ENCODE measurements around the gene KRT8.
A peak's percentile ranks its signal among the peaks of the same experiment; 100 is the strongest.

The KRT8 gene

DNA sequence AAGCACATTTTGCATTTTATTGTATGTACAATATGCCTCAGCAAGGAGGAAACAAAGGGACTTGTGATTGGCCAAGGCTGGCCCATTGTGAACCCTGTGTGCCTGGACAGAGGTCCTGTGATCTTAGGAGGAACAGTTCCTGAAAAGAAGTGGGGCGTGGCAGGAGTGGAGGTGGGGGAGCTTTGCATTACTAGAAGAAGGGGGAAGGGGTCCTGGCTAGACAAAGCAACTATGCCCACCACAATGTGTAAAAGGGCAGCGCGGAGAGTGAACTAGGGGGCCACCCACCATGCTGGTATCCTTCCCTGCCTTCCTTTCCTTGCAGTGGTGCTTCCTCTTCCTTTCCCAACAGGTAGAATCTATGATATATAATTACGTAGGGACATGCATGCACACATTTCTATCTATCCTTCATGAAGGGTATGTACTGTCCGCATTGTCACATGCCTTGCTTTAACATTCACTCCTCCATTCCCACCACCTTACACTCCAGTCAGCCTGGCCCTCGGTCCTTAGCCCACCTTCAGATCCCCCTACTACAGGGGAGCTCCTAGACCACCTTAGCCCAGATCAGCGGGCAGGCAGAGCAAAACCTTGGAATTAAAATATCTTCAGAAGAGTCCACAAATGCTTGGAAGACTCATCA, 12.5 kb downstream of the KRT8 start:
- TF ChIP-seq TEAD4 (IDR thresholded peaks at IDR 0.05), result no peak
- TF ChIP-seq YY1 (IDR thresholded peaks at IDR 0.05; ENCODE audit: low read depth), result no peak
- no peak for TF ChIP-seq TCF12 (IDR thresholded peaks at IDR 0.05; ENCODE audit: low read depth)
- TF ChIP-seq, protein P1, sequence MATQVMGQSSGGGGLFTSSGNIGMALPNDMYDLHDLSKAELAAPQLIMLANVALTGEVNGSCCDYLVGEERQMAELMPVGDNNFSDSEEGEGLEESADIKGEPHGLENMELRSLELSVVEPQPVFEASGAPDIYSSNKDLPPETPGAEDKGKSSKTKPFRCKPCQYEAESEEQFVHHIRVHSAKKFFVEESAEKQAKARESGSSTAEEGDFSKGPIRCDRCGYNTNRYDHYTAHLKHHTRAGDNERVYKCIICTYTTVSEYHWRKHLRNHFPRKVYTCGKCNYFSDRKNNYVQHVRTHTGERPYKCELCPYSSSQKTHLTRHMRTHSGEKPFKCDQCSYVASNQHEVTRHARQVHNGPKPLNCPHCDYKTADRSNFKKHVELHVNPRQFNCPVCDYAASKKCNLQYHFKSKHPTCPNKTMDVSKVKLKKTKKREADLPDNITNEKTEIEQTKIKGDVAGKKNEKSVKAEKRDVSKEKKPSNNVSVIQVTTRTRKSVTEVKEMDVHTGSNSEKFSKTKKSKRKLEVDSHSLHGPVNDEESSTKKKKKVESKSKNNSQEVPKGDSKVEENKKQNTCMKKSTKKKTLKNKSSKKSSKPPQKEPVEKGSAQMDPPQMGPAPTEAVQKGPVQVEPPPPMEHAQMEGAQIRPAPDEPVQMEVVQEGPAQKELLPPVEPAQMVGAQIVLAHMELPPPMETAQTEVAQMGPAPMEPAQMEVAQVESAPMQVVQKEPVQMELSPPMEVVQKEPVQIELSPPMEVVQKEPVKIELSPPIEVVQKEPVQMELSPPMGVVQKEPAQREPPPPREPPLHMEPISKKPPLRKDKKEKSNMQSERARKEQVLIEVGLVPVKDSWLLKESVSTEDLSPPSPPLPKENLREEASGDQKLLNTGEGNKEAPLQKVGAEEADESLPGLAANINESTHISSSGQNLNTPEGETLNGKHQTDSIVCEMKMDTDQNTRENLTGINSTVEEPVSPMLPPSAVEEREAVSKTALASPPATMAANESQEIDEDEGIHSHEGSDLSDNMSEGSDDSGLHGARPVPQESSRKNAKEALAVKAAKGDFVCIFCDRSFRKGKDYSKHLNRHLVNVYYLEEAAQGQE (IDR thresholded peaks at IDR 0.05; ENCODE audit: low read depth), result no peak
- no peak for TF ChIP-seq EP300 (IDR thresholded peaks at IDR 0.05; ENCODE audit: borderline replicate concordance)
- TF ChIP-seq RAD21 (IDR thresholded peaks at IDR 0.05; ENCODE audit: low read depth), result no peak
- no peak for TF ChIP-seq EGR1 (IDR thresholded peaks at IDR 0.05)
- TF ChIP-seq TAF1 (IDR thresholded peaks at IDR 0.05; ENCODE audit: low read depth), result no peak
- TF ChIP-seq NFIC (IDR thresholded peaks at IDR 0.05), result no peak
- TF ChIP-seq CEBPB (IDR thresholded peaks at IDR 0.05), result no peak
- TF ChIP-seq ZBTB7A (IDR thresholded peaks at IDR 0.05; ENCODE audit: low read depth), result no peak
- no peak for TF ChIP-seq CREB1 (IDR thresholded peaks at IDR 0.05; ENCODE audit: low read depth)
- TF ChIP-seq, protein P2, sequence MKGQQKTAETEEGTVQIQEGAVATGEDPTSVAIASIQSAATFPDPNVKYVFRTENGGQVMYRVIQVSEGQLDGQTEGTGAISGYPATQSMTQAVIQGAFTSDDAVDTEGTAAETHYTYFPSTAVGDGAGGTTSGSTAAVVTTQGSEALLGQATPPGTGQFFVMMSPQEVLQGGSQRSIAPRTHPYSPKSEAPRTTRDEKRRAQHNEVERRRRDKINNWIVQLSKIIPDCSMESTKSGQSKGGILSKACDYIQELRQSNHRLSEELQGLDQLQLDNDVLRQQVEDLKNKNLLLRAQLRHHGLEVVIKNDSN (IDR thresholded peaks at IDR 0.05), result no peak
- TF ChIP-seq, protein P3, sequence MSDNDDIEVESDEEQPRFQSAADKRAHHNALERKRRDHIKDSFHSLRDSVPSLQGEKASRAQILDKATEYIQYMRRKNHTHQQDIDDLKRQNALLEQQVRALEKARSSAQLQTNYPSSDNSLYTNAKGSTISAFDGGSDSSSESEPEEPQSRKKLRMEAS (IDR thresholded peaks at IDR 0.05), result no peak
- no peak for TF ChIP-seq FOXM1 (IDR thresholded peaks at IDR 0.05; ENCODE audit: borderline replicate concordance, low read depth)

DNA sequence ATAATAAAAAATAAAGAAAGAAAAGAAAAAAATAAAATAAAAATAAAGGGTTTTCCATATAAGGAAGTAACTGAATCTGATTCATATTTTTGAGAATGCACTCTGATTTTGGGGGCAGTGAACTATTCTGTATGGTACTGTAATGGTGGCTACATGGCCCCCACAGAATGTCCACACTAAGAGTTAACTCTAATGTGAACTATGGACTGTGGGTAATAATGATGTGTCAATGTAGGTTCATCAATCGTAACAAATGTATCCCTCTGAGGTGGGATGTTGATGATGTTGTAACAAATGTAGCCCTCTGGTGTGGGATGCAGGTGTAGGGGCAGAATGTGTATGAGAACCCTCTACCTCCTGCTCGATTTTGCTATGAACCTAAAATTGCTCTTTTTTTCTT, 13.8 kb downstream of the KRT8 start:
- TF ChIP-seq EGR1 (IDR thresholded peaks at IDR 0.05) (no peak), TAF1 (IDR thresholded peaks at IDR 0.05; ENCODE audit: low read depth) (no peak), CEBPB (IDR thresholded peaks at IDR 0.05) (no peak), FOXM1 (IDR thresholded peaks at IDR 0.05; ENCODE audit: borderline replicate concordance, low read depth) (no peak)
- TF ChIP-seq, protein P2 (IDR thresholded peaks at IDR 0.05), result no peak

DNA sequence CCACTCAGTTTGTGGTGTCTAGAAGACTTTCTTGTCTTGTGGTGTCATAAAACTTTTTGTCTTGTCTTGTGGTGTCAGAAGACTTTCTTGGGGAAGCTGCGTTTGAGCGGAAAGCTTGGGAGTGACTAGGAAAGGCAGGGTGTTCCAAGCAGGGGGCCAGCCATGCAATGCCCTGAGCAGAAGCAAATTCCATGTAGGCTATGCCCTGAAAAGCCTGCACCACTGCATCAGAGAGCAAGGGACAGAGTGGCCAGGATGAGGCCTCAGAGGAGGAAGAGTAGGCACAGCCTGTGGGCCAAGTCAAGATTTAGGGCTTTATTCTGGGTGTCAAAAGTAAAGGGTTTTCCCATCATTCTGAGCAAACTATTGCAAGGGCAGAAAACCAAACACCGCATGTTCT, 14.5 kb downstream of the KRT8 start:
- TF ChIP-seq, protein P1 (IDR thresholded peaks at IDR 0.05; ENCODE audit: low read depth), result no peak
- no peak for TF ChIP-seq TCF12 (IDR thresholded peaks at IDR 0.05; ENCODE audit: low read depth)

DNA sequence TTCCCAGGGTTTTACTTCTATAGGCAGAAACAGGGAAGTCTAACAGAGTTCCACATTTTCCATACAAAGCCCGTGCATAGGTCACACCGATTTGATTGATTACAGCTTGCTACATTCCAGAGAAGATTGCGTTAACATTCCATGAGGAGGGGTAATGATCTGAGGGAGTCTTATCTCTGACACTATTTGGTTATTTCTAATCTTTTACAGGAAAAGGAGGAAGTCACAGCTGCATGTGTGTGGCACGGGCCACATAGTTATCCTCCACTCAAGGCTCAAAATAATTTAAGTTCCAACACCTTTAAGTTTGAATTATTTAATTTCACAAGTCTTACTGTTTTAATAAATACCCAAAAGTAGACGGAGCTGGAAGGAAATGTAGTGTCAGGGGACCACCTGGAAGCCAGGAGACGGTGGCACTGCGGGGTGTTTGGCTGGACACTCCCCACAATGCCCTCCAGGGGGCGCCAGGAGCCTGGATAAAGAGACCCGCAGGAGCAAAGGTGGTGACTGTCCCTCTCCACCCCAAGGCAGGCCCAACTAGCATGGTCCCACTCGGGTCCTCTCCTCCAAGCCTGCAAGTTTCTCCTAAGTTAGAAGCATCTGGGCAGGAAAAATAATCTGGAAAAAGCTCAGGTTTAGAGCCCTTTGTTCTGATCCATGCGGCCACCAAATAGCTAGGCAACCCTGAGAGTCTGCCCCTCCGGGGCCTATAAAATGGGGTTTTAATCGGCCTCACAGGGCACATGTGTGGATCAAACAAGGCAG, 20.2 kb downstream of the KRT8 start:
- TF ChIP-seq EP300 (IDR thresholded peaks at IDR 0.05; ENCODE audit: borderline replicate concordance) (no peak), RAD21 (IDR thresholded peaks at IDR 0.05; ENCODE audit: low read depth) (peak; percentile 100)

DNA sequence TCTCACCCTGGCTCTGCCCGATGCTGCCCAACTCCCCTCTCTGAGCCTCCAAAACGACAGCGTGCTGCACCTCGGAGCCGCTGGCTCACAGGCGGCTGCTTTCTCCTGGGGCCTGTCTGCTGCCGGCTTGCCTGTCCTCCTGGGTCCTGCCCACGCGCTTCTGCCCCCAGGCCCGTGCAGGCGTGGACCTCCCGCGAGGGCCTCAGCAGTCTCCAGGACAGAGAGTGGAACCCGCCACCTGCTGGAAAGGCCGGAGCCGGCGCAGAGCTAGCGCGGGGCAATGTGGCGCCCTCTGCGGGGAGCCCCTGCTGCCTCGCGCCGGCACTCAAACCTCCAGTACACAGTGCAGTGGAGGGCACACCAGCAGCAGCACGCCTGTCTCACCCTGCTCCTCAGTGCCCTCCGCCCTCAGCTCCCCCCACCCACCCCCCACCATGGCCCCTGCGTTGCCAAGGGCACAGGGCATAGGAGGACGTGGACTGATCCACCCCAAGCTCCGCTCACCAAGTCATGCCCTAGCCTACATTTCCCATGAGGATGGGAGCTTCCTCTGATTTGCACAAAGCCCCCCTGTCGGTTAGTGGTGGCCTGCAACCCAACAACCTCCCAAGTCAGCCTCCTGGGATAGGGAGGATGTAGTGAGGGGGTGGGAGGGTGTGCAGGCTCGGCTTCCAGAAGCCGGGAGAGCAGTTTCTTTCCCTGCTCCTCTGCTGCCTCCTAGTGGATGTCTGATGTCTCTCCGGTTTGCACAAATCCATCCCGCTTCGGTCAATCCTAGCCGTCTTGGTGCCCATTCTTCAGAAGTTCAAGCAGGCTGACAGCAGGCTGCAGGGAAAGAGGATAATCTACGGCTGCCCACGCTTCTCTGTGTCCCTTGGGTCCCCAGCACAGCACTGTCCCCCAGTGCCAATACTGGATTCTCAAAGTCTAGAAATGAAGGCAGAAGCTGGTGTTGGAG, 25.2 kb downstream of the KRT8 start:
- TF ChIP-seq TCF12 (IDR thresholded peaks at IDR 0.05; ENCODE audit: low read depth) (0 out of 2 replicates have a peak, but pooled peaks have one; percentile 34), EGR1 (IDR thresholded peaks at IDR 0.05) (peak; percentile 58), CEBPB (IDR thresholded peaks at IDR 0.05) (no peak), ZBTB7A (IDR thresholded peaks at IDR 0.05; ENCODE audit: low read depth) (peak; percentile 27; the same call in 1 of the 2 replicates), TEAD4 (IDR thresholded peaks at IDR 0.05) (no peak), CREB1 (IDR thresholded peaks at IDR 0.05; ENCODE audit: low read depth) (no peak), NFIC (IDR thresholded peaks at IDR 0.05) (0 out of 2 replicates have a peak, but pooled peaks have one; percentile 9), YY1 (IDR thresholded peaks at IDR 0.05; ENCODE audit: low read depth) (peak; percentile 28), TAF1 (IDR thresholded peaks at IDR 0.05; ENCODE audit: low read depth) (peak; percentile 32; the same call in 1 of the 2 replicates), RAD21 (IDR thresholded peaks at IDR 0.05; ENCODE audit: low read depth) (peak; percentile 100)
- TF ChIP-seq, protein P3 (IDR thresholded peaks at IDR 0.05), result peak; percentile 66
- TF ChIP-seq, protein P1 (IDR thresholded peaks at IDR 0.05; ENCODE audit: low read depth), result no peak
- TF ChIP-seq, protein P2 (IDR thresholded peaks at IDR 0.05), result peak; percentile 36
